GM18907 (cell line): Measurements from ENCODE around the gene RMRP.

Experiments used
- ATAC-seq: cut with Tn5 transposase; IDR thresholded peaks from one replicate; pipeline ENCODE4 v1.9.1; 2021; ENCODE audit warnings: mild to moderate bottlenecking, moderate library complexity; ENCODE audit not compliant: unreplicated experiment

RMRP gene

GRCh38 chr9:35666045-35666444 lies 8.2 kb upstream of the RMRP start:
- ATAC-seq = no peak

- ATAC-seq = no peak
These were observed 7.6 kb upstream of the RMRP start for GRCh38 chr9:35665471-35665818.

DNA sequence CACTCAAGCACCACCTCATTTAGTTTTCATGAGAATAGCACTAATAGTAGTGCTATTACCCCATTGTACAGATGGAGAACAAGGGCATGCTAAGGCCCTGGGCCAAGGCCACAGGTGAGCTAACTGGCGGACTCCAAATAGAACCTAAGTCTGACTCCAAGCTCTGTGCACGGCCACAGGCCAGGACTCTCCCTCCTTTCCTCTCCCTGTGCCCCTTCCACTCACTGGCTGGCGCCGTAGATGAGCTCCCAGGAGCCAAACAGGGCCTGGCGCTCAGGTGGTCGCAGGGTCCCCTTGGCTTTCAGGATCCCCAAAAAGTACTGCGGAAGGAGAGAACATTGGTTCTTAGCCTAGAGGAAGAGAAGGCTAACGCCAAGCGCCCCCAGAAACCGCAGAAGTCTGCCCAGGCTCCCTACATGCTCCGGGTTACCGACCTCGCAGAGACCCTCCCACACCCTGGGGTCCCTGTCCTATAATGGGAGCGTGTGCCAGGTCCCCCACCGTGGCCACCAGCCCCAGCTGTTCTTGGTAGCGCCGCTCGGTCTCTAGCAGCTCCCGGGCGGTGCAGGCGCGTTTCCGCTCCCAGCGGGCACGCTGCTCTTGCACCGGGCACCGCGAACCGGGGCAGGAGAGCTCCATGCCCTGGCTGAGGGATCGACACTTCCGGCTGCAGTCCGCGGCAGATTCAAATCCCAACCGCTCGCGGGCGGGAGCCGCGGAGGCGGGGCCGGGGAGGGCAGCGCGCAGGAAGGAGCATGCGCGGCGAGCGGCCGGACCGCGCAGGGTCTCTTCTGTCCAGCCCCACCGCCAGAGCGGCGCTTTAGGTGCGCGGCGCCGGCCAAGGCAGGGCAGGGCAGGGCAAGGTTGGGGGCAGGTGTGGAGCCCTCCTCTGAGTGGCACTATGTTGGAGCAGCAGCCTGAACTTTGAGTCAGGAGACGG lies 7.0 kb upstream of the RMRP start, which contains the start of gene ARHGEF39:
Gene ARHGEF39, minus strand, starts transcription at position 665 of the 940 bp plus-strand sequence. Its CDS starts 26 bp downstream, at position 639.
- ATAC-seq = no peak

DNA sequence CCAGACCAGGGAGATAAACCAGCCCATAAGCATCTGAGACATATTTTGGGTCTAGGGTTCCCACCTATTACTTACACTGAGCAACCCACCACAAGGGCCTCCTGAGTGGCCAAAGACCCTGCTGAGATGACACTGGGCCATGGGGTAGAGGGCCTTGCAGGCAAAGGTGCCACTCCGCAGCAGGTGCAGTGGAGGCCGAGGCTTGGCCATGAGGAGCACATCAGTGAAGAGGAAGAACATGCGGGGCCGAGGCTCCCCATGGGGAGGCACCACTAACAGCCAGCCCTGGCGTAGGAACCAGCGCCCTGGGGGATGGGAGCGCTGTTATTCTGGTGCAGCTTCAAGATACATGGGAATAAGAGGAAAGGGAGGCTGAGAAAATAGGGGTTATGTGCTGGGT lies 4.6 kb upstream of the RMRP start:
- no peak for ATAC-seq

GRCh38 chr9:35661756-35662350 lies 4.0 kb upstream of the RMRP start:
- ATAC-seq = no peak

DNA sequence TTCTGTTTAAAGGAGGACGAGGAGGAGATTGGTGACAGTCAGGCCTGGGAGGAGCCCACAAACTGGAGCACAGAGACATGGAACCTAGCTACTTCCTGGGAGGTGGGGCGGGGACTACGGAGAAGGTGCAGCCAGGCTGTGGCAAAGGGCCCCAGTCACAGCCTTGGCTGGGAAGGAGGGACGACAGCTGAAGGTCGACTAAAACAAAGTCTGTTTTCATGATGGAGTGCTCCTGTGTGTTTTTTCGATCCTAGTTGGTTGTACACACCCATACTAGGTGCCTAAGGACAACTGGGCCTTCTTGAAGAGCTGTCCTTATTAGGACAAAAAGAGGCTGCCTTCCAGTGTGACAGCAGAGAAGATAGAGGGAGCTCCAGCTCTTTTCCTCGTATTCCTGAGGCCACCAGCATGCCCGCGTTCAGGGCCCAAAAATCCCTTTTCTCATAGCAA lies 3.2 kb upstream of the RMRP start:
- ATAC-seq = no peak

- ATAC-seq = no peak
These were observed 1.5 kb upstream of the RMRP start for GRCh38 chr9:35659340-35659739.

- no peak for ATAC-seq
These were observed 1.1 kb upstream of the RMRP start for GRCh38 chr9:35658968-35659220.

- ATAC-seq = peak; percentile 72
These were observed 533 bp upstream of the RMRP start, which contains the start of gene CCDC107 for GRCh38 chr9:35658137-35658967. Gene CCDC107, plus strand, starts transcription at chr9:35658292. Its CDS starts 88 bp downstream, at chr9:35658380.

- no peak for ATAC-seq
These were observed 831 bp downstream of the RMRP start for GRCh38 chr9:35656831-35657545.

GRCh38 chr9:35656348-35656747 lies 1.5 kb downstream of the RMRP start:
- no peak for ATAC-seq

GRCh38 chr9:35653611-35654010 lies 4.2 kb downstream of the RMRP start:
- no peak for ATAC-seq

DNA sequence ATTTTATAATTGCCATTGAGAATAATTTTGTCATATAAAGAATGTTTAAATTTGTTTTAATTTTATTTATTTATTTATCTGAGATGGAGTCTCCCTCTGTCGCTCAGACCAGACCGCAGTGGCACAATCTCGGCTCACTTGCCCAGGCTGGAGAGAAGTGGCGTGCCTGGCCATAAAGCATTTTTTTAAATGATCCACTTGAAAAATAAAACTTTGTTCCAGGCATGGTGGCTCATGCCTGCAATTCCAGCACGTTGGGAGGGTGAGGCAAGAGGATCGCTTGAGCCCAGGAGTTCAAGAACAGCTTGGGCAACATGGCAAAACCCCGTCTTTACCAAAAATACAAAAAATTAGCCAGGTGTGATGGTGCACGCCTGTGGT lies 5.0 kb downstream of the RMRP start:
- ATAC-seq = no peak

DNA sequence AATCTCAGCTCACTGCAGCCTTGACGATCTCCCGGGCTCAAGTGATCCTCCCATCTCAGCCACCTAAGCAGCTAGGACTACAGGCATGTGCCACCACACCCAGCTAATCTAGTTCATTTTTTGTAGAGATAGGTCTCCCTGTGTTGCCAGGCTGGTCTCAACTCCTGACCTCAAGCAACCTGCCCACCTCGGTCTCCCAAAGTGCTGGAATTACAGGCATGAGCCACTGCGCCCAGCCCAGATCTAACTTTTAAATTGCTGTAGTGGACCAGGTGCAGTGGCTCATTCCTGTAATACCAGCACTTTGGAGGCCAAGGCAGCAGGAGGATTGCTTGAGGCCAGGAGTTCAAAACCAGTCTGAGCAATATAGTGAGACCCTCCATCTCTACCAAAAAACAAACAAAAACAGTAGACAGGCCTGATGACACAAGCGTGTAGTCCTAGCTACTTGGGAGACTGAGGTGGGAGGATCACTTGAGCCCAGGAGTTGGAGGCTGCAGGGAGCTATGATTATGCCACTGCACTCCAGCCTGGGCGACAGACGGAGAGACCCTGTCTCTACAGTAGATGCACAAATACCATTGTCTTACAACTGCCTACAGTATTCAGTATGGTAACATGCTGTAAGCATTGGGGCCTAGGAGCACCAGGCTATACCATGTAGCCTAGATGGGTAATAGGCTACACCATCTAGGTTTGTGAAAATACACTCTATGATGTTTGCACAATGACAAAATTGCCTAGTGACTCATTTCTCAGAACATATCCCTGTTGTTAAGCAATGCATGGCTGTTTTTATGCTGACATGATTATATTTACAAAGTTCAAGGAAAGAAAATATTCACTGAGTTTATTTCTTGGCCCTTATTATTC lies 5.6 kb downstream of the RMRP start:
- ATAC-seq = no peak

GRCh38 chr9:35650341-35651158 lies 7.3 kb downstream of the RMRP start, which contains the start of gene SIT1:
Gene SIT1, minus strand, starts transcription at chr9:35650931. Its CDS starts 78 bp downstream, at chr9:35650853.
- no peak for ATAC-seq

GRCh38 chr9:35649431-35650340 lies 8.1 kb downstream of the RMRP start:
- no peak for ATAC-seq

DNA sequence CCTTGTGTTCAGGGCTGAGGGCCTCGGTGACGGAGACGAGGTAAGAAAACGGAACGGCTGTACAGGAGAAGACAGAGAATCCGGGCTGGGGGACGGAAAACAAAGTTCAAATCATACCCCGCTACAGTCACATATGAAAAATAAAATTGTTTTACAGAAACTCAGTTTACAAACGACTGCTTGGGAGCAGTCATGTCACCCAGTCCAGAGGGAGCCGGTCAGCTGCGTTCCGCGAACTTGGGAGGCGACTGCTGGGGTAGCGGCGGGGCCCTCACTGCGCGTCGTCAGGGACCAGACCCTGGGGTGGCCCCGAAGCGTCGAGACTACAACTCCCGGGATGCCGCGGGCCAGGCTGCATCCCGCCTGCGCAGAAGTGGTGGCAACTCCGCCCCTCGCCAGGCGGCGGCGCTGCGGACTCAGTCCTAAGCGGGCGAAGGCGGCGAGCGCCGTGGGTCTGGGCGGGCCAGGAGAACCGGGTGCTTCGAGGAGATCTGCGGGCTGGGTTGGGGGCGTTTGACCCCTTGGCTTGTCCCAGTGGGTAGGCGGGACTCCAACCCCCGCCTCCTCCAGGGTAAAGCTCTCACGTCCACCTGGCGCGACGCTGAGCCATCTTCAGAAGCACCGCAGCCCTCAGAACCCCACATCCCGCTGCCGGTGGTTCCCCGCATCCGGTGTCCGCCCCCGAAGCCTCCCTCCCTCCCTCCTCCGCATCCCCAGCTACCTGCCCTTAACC lies 11.1 kb downstream of the RMRP start:
- ATAC-seq = peak; percentile 86
